Transverse colon (tissue), 4 donors: ENCODE data around the gene MED25. TPM values are rescaled to one million over a fixed set of nuclear protein-coding genes. Genes with fewer than 3 reads are reported as not detected.

Experiments
- DNase-seq: peaks from one replicate; pipeline ENCODE4 v3.0.0-alpha.2; 2019
- H3K27ac ChIP-seq, 4 donors: fragments of 200-600 bp; sonication (generic); 2 replicates each; pipeline ENCODE4 v1.5.1; 2016 to 2018; ENCODE audit warnings: inconsistent platforms in 4 of 4
- H3K27me3 ChIP-seq: fragments of 200-600 bp; sonication (generic); 2 replicates; pipeline ENCODE4 v1.5.1; 2017; ENCODE audit warnings: inconsistent platforms
- H3K36me3 ChIP-seq, 4 donors: fragments of 200-600 bp; sonication (generic); 2 replicates each; pipeline ENCODE4 v1.5.1; 2017 to 2019; ENCODE audit warnings: inconsistent platforms in 4 of 4
- H3K4me1 ChIP-seq, 4 donors: fragments of 200-600 bp; sonication (generic); 2 replicates each; pipeline ENCODE4 v1.5.1; 2017 to 2020; ENCODE audit warnings: inconsistent platforms in 4 of 4
- H3K4me3 ChIP-seq, 4 donors: fragments of 200-600 bp; sonication (generic); 1 replicate in 1 of 4; 2 replicates in 3 of 4; pipeline versions ENCODE4 v1.5.1 to v1.6.1; 2017 to 2019; ENCODE audit warnings: inconsistent platforms in 4 of 4
- H3K9me3 ChIP-seq, 2 donors: fragments of 200-600 bp; sonication (generic); 2 replicates each; pipeline ENCODE4 v1.5.1; 2017 to 2019; ENCODE audit warnings: inconsistent platforms in 2 of 2
- CTCF ChIP-seq, 5 experiments: fragments of 200-600 bp in 3 of 5; fragments of 450-650 bp in 2 of 5; sonication (generic) in 3 of 5; IDR thresholded peaks; 1 replicate in 2 of 5; 2 replicates in 3 of 5; pipeline ENCODE4 v1.5.1; 2016 to 2017; ENCODE audit warnings: antibody characterized with exemption in 5 of 5, inconsistent platforms in 3 of 5, mild to moderate bottlenecking in 2 of 5, moderate library complexity in 1 of 5
- EP300 ChIP-seq: sonication (generic); formaldehyde crosslinking; IDR thresholded peaks from one replicate; pipeline ENCODE4 v1.6.1; 2017; ENCODE audit warnings: antibody characterized with exemption, low read depth
- POLR2A ChIP-seq: fragments of 450-650 bp; IDR thresholded peaks from one replicate; pipeline ENCODE4 v1.6.1; 2016; ENCODE audit warnings: antibody characterized with exemption, mild to moderate bottlenecking, moderate library complexity
- POLR2AphosphoS5 ChIP-seq, 3 donors: sonication (generic); formaldehyde crosslinking; IDR thresholded peaks; one replicate each; pipeline ENCODE4 v1.6.1; 2016; ENCODE audit warnings: antibody characterized with exemption in 3 of 3
- WGBS, 2 donors: methylation state at CpG; one replicate each; pipeline ENCODE4 v1.1.5; 2018; ENCODE audit warnings: low coverage in 1 of 2; 5-methylcytosine and 5-hydroxymethylcytosine counted together
- in situ Hi-C, 4 donors: fragments of 200-750 bp; cut with MboI; loops; one replicate each; pipeline versions ENCODE4 v1.15.0 to v1.15.1; 2017; ENCODE audit warnings: low sequenced_read_pairs in 3 of 4, low pct_ligation_motif_present in 1 of 4, low pct_unique_long_range_greater_than_20kb in 1 of 4
- intact Hi-C: fragments of 100-400 bp; cut with DNase I; formaldehyde crosslinking; loops from one replicate; pipeline ENCODE4 v1.15.1; 2023; ENCODE audit warnings: low total_unique reads
- total RNA-seq, 4 donors: library from RNA; depleted of rRNA; stranded (reverse); fragments of >200 nt; gene quantifications; one replicate each; pipeline ENCODE4 v1.1.0, GENCODE V29; 2016

The MED25 gene
- total RNA-seq, 4 donors from 2014 or later: 26.9 to 46.6 (median 38.7) TPM

- H3K27ac ChIP-seq: no peak overlapping the region
- H3K4me1 ChIP-seq: peaks cover 0 to 9% (median 6%) of the 10 kb centered on the region in 4 donors
- H3K36me3 ChIP-seq: no peaks in the 10 kb centered on the region
- no peak overlapping the region for H3K4me3 ChIP-seq
- no peaks in the 10 kb centered on the region for H3K9me3 ChIP-seq
- in situ Hi-C loops: no loop called here
- no peaks in the 10 kb centered on the region for H3K27me3 ChIP-seq
- intact Hi-C loops: no loop called here
- TF ChIP-seq CTCF (IDR thresholded peaks at IDR 0.05): no peak
- TF ChIP-seq POLR2A: no peak
- TF ChIP-seq POLR2AphosphoS5 (IDR thresholded peaks at IDR 0.05): no peak
- no peak for TF ChIP-seq EP300
- WGBS, 2 donors: 62 to 70% methylated on average over 2 to 5 of the region's 5 CpGs
- no peak for DNase-seq
Measured at GRCh38 chr19:49846408-49846807, 28.3 kb downstream of the MED25 start.

- in situ Hi-C loops: no loop called here
- DNase-seq: no peak
- WGBS, 2 donors: 77 to 83% methylated on average over 4 to 10 of the region's 10 CpGs
- Histone ChIP-seq H3K4me3 (no peak overlapping the region), H3K36me3 (no peaks in the 10 kb centered on the region), H3K9me3 (no peaks in the 10 kb centered on the region), H3K4me1 (peaks cover 11 to 22% (median 16%) of the 10 kb centered on the region in 4 donors), H3K27me3 (no peaks in the 10 kb centered on the region), H3K27ac (no peak overlapping the region)
- intact Hi-C loops: no loop called here
- TF ChIP-seq CTCF (IDR thresholded peaks at IDR 0.05) (no peak), EP300 (no peak), POLR2AphosphoS5 (IDR thresholded peaks at IDR 0.05) (no peak), POLR2A (no peak)
Measured at GRCh38 chr19:49847731-49848696, 29.9 kb downstream of the MED25 start.

- DNase-seq: no peak
- H3K9me3 ChIP-seq: no peaks in the 10 kb centered on the region
- H3K4me3 ChIP-seq: no peak overlapping the region
- no peak overlapping the region for H3K27ac ChIP-seq
- H3K27me3 ChIP-seq: no peaks in the 10 kb centered on the region
- 83 to 90% methylated on average over 3 of the region's 3 CpGs for WGBS, 2 donors
- H3K36me3 ChIP-seq: no peaks in the 10 kb centered on the region
- H3K4me1 ChIP-seq: peaks cover 15 to 29% (median 18%) of the 10 kb centered on the region in 4 donors
- in situ Hi-C loops (no loop called here), intact Hi-C loops (no loop called here)
- TF ChIP-seq EP300 (no peak), POLR2AphosphoS5 (IDR thresholded peaks at IDR 0.05) (no peak), POLR2A (no peak), CTCF (IDR thresholded peaks at IDR 0.05) (no peak)
Measured at GRCh38 chr19:49848938-49849337, 30.8 kb downstream of the MED25 start.

- Histone ChIP-seq H3K4me1 (peaks cover 15 to 30% (median 22%) of the 10 kb centered on the region in 4 donors), H3K4me3 (peak overlapping the region in 3 of 4 donors; percentile 79 to 98 (median 95)), H3K27ac (peak overlapping the region; percentile 97 to 100 (median 99)), H3K27me3 (no peaks in the 10 kb centered on the region), H3K9me3 (no peaks in the 10 kb centered on the region), H3K36me3 (no peaks in the 10 kb centered on the region)
- intact Hi-C loops: loop anchor here (5.0 kb wide), 1 partner anchor 32 kb away; the partner anchor contains the start of gene MED25
- in situ Hi-C loops: loop anchor here in 1 of 4 donors (25.0 kb wide), 1 partner anchor 362 kb away; the partner anchor contains the start of genes RPL13A and RPS11
- no peak for DNase-seq
- 85% methylated on average over 8 to 15 of the region's 15 CpGs for WGBS, 2 donors
- no peak for TF ChIP-seq CTCF (IDR thresholded peaks at IDR 0.05)
- no peak for TF ChIP-seq POLR2AphosphoS5 (IDR thresholded peaks at IDR 0.05)
- TF ChIP-seq POLR2A: no peak
- TF ChIP-seq EP300: no peak
Measured at GRCh38 chr19:49849433-49850220, 31.5 kb downstream of the MED25 start.
